Limb (tissue), 2 donors: Measurements from ENCODE around the gene FAM20C.

Experiments used
- DNase-seq, 2 donors: peaks; one replicate each; pipeline ENCODE4 v3.0.0-alpha.2; 2016; ENCODE audit errors: extremely low spot score in 2 of 2

Gene FAM20C

DNA sequence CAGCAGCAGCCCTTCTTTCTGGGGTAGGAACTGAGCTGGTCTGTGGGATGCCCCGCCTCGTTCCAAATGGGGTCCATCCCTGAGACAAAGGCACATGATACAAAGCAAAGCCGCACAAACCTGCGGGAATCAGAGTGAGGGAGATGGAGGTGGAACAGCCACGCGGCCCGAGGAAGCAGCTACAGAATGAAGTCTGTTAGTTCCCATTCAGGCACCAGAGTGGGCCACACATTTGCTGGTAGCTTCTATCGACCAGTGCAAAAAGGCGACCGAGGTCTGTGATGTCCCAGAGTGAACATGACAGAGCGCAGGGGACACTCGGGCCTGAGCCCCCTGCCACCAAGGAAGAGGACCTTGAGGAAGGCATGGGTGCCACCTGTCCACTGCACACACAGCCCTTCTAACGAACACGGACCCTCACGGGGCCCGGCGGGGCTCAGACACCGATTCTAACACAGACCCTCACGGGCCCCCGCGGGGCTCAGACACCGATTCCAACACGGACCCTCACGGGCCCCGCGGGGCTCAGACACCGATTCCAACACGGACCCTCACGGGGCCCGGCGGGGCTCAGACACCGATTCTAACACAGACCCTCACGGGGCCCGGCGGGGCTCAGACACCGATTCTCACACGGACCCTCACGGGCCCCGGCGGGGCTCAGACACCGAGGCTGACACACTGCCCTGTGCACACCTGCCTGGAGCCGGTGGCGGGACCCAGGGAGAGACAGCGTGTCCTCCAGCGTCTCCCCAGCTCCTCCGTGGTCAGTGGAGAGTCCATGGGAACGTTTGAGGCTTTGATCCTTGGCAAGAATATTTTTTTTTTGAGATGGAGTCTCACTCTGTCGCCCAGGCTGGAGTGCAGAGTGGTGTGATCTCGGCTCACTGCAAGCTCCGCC is 32.8 kb upstream of the FAM20C start:
- DNase-seq, result no peak

GRCh38 chr7:160958-161725 is 31.2 kb upstream of the FAM20C start:
- no peak for DNase-seq

GRCh38 chr7:162632-163297 is 29.6 kb upstream of the FAM20C start:
- no peak for DNase-seq

GRCh38 chr7:163298-163695 is 29.1 kb upstream of the FAM20C start:
- no peak for DNase-seq

DNA sequence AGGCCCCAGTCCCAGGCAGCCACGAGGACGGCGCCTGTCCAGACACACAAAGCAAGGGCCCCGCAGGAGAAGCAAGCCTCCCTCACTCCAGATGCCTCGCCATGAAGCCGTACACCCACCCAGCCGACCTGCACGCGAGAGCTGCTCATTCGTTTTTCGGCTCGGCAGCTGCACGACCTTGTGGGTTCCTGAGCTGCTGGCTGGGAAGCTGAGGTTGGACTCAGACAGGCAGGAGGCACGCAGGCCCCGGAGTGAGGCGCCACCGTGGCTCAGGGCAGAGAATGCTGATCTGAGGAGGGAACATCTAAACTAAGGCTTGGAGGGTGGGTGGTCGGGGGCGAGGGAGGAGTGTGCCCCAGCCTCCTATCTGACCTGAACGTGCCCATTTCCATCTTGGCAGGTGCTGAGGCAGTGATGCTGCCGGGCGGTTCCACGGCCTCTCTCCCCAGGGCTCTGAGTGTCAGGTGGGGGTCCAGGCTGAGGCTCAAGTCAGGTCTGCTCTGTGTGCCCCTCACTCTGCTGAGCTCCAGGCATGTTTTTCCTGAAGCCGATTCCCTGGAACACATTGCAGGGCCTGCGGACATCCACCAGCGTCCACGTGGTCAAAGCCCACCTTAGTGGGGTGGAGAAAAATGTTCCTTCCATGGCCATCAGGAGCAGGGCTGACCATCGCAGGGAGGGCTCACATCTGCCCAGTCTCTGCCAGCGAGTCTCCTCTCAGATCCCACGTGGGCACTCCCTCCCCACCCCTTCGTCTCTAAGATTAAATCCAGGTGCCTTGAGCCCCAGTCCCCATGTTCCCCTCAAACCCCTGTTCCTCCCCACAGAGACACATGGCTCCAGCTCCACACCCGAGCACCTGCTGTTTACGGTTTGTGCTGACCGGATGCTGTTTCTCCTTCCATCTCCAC is 28.1 kb upstream of the FAM20C start:
- DNase-seq, result no peak

DNA sequence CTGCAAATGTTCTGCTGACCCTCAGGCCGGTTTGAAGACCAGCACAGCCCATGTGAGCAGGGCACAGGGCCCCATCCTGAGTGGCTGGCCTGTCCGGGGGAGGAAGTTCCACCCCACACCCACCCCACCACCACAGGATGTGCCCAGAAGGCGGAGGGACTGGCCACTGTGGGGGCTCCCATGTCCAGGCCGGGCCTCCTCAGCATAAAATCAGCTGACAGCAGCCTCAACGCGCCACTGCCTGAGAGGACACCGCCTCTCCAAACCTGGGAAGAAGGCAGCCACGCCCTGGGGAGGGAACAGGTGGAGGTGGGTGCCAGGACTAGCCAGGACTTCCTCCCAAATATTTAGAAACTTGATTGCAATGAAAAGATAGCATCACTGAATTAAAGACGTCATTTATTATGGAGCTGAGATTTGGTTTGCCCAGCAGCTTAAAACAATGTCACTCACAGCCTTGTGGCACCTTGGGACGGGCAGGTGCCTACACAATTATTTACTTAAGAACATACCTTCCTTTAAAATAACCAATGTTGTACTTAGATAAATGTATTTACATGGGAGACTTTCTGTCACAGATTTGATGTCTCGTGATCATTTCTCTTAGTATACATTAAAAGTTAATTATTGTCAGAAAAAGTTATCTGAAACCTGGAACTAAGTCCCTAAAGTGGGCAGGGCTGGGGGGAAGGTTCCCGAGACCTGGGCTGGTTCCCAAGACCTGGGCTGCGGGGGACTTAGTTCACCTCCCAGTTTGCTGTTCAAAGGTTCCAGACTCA is 27.3 kb upstream of the FAM20C start:
- no peak for DNase-seq

DNA sequence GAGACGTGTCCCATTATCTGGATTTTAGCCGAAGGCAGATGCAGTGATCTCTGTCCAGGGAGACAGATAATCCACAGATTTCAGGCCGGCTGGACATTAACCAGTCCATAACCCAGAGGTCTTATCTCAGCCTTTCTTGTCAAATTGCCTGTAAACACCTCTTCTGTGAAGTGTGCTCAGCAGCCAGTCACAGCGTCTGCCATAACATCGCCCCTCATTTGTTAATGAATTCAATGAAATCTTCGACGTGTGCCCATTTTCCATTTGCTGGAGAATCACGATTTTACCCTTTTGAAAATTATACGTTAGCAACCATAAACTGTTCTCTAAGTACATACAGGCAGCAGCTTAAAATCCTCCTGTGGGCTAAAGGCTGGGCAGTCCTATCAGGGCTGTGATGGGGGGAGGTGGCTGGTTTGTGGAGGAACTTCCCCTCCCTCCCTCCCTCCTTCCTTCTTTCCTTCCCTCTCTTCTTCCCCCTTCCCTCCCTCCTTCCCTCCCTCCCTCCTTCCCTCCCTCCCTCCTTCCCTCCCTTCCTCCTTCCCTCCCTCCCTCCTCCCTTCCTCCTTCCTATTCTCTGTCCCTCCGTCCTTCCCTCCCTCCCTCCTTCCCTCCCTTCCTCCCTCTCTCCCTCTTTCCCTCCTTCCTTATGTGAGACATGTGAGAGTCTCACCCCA is 26.6 kb upstream of the FAM20C start:
- no peak for DNase-seq

GRCh38 chr7:166338-167060 is 25.9 kb upstream of the FAM20C start:
- DNase-seq, result no peak

DNA sequence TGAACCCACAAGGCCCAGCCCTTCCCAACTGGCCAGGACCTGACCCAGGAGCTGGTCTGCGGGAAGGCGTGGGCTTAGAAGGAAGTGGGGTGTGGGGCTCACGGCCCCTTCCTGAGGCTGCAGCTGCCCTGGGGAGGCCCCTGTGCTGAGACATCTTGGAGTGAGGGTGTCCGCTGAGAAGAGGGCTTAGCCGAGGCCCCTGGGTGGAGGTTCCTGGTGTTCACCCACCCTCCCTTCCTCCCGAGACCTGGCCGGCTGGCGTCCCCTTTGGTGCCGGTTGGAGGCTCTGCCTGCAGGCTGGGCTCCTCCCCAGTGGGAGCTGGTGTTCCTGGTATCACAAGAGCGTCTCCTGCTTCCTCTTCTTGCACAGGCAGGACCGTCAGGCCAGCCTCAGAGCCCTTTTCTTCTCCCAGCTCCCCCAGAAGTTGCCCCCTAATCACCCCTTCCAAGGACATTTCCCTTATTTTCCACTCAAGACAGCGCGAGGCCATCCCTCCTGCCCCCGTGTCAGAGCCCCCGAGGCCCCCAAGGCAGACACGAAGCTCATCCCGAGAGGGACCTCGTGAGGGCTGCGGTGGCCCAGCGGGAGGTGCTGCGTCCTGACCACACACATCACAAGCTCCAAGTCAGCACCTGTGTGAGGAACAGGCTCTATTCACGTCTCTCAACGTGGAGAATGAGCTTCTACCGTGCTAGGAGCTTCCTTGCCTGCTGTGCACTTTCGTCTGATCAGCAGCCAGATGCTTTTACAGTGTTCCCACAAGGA is 25.1 kb upstream of the FAM20C start:
- DNase-seq, result no peak

- no peak for DNase-seq
These were observed 24.2 kb upstream of the FAM20C start for GRCh38 chr7:167976-168791.

GRCh38 chr7:169276-170172 is 22.8 kb upstream of the FAM20C start:
- DNase-seq, result no peak

DNA sequence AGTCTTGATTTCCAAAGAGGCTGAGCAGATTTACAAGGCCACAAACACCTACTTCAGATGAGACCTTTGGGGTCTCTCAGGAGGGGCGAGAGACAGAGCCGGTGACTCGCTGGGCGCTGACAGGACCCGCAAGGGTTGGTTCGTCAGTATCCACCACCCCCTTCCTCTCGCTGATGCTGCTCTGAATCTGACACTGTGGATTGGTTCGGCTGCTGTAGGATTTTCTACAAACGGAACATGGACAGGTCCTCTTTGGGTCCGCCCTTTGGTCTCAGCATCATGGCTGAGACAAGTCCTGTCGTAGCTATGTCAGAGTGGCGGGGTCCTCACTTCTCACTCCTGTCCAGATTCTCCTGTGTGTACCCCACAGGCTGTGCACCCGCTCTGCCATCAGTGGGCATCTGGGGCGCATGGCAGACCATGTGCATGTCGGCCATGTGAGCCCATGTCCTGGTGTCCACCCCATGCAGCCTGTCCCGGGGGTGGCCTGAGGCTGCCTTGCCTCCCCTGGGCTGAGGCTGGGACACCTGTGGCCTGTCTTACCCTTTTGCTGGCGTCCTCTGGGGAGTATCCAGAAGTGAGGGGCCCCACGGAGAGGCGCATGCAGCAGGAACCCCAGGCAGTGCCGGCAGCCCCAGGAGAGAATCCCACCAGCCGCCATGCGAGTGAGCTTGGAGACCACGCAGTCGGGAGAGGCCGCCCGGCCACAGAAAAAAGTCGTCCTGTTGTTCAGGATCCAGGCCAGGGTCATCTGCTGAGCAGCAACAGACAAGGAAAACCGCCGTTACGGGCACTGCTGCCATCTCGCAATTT is 21.6 kb upstream of the FAM20C start:
- DNase-seq, result no peak

DNA sequence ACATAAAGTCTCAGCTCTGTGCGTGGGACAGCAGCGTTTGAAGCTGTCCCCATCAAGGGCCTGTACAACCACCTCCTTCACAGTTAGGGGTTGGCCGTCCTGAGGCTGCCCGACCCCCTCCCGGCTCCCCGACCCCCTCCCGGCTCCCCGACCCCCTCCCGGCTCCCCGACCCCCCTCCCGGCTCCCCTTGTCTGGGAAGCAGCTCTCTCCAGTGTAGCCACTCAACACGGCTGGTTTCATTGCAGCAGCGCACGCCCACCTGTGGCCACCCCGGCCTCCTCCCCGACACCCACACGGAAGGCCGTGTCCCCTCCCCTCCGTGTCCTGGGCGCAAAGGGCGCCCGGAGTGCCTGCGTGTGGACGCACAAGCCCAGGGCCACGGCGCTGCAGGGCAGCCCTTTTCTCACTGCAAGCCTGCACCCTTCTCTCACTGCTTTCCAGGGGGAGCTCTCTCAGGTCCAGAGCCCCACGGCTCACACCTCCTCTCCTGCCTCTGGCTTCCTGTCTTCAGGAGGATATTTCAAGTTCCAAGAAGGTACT is 20.9 kb upstream of the FAM20C start:
- no peak for DNase-seq

GRCh38 chr7:171912-172515 is 20.4 kb upstream of the FAM20C start:
- DNase-seq, result no peak
